OCI-LY7 (cell line): Measurements from ENCODE around the gene IQCE. TPM values are rescaled to one million over a fixed set of nuclear protein-coding genes. Genes with fewer than 3 reads are reported as not detected.

Experiments
- BruUV-seq: library from RNA; stranded (reverse); fragments of 400-500 nt; replicated peaks from 2 replicates; lab custom pipeline; 2021; lab: Mats Ljungman, UMichigan
- CTCF ChIA-PET: fragments of 300-600 bp; sonication (Branson Sonifier 250); formaldehyde crosslinking; loops from one replicate; lab custom pipeline; 2022; ENCODE audit warnings: antibody characterized with exemption; ENCODE audit not compliant: unreplicated experiment; lab: Charles Lee
- POLR2A ChIA-PET: fragments of 300-600 bp; sonication (Branson Sonifier 250); formaldehyde crosslinking; loops from one replicate; lab custom pipeline; 2022; ENCODE audit warnings: antibody characterized with exemption; lab: Charles Lee
- DNase-seq: peaks from one replicate; pipeline ENCODE4 v3.0.0-alpha.2; 2015; ENCODE audit warnings: low spot score
- H2AFZ ChIP-seq: fragments of 200-600 bp; sonication (generic), shearing (Covaris generic); 2 replicates; pipeline ENCODE4 v1.6.1; 2014; ENCODE audit warnings: mild to moderate bottlenecking, antibody characterized with exemption, low read length, moderate library complexity
- H3K27ac ChIP-seq: fragments of 200-600 bp; sonication (generic); 2 replicates; pipeline ENCODE4 v1.5.1; 2014; ENCODE audit warnings: mixed run types, low read depth, mild to moderate bottlenecking, moderate library complexity, low read length, inconsistent platforms; ENCODE audit not compliant: poor library complexity, severe bottlenecking
- H3K36me3 ChIP-seq: fragments of 200-600 bp; sonication (generic); 2 replicates; pipeline ENCODE4 v1.6.1; 2014; ENCODE audit warnings: mild to moderate bottlenecking, antibody characterized with exemption, low read length, moderate library complexity, mixed read lengths; ENCODE audit not compliant: insufficient read depth
- H3K4me1 ChIP-seq: fragments of 200-600 bp; sonication (generic); 2 replicates; pipeline ENCODE4 v1.5.1; 2014; ENCODE audit warnings: mild to moderate bottlenecking, low read length; ENCODE audit not compliant: insufficient read depth, poor library complexity, severe bottlenecking
- H3K4me2 ChIP-seq: fragments of 200-600 bp; sonication (generic); 2 replicates; pipeline ENCODE4 v1.6.1; 2014; ENCODE audit warnings: mild to moderate bottlenecking, low read length
- H3K4me3 ChIP-seq: fragments of 200-600 bp; sonication (generic); 2 replicates; pipeline ENCODE4 v1.5.1; 2014; ENCODE audit warnings: mild to moderate bottlenecking, low read depth, low read length; ENCODE audit not compliant: poor library complexity, severe bottlenecking
- H3K79me2 ChIP-seq: fragments of 200-600 bp; sonication (generic); 2 replicates; pipeline ENCODE4 v1.6.1; 2016; ENCODE audit warnings: low read depth, mild to moderate bottlenecking, low read length, moderate library complexity, mixed read lengths; ENCODE audit not compliant: insufficient read depth
- H3K9me2 ChIP-seq: fragments of 200-600 bp; sonication (generic); 2 replicates; pipeline ENCODE4 v1.6.1; 2016; ENCODE audit warnings: mild to moderate bottlenecking, low read length, mixed read lengths; ENCODE audit not compliant: insufficient read depth
- H3K9me3 ChIP-seq: fragments of 200-600 bp; sonication (generic); 2 replicates; pipeline ENCODE4 v1.6.1; 2014; ENCODE audit warnings: mild to moderate bottlenecking, mixed run types, low read length, mixed read lengths
- H4K20me1 ChIP-seq: fragments of 200-600 bp; sonication (generic); 2 replicates; pipeline ENCODE4 v1.6.1; 2014; ENCODE audit warnings: mild to moderate bottlenecking, antibody characterized with exemption, low read length, moderate library complexity, mixed read lengths; ENCODE audit not compliant: insufficient read depth
- EZH2phosphoT487 ChIP-seq: fragments of 200-600 bp; sonication (generic); IDR thresholded peaks from 2 replicates; pipeline ENCODE4 v1.6.1; 2018; ENCODE audit warnings: low read depth, borderline replicate concordance, mild to moderate bottlenecking, mixed run types, antibody characterized with exemption, low read length, moderate library complexity, mixed read lengths
- intact Hi-C: fragments of 100-400 bp; cut with micrococcal nuclease; formaldehyde crosslinking; loops from one replicate; pipeline ENCODE4 v1.10.0; 2022; ENCODE audit not compliant: unreplicated experiment
- total RNA-seq, 2 experiments: library from RNA; depleted of rRNA in 1 of 2; stranded (reverse); fragments of >200 nt in 1 of 2; shearing (Covaris generic) in 1 of 2; gene quantifications; 2 replicates each; pipeline ENCODE4 v1.2.3, GENCODE V29; 2014 to 2022
- TF ChIP-seq, protein P1 (sequence below): fragments of 200-600 bp; sonication (generic); conservative IDR thresholded peaks from 2 replicates; pipeline ENCODE4 v1.5.1; 2014; ENCODE audit warnings: mild to moderate bottlenecking, antibody characterized with exemption, low read length, moderate library complexity, mixed read lengths

IQCE gene
- total RNA-seq, 2 experiments from 2014 or later: 6.2 to 6.6 TPM

- Histone ChIP-seq H3K27ac (no peak overlapping the region), H3K79me2 (no peaks in the 10 kb centered on the region), H3K36me3 (no peaks in the 10 kb centered on the region), H3K9me3 (no peaks in the 10 kb centered on the region), H3K4me2 (no peak overlapping the region), H3K4me3 (no peak overlapping the region), H4K20me1 (no peaks in the 10 kb centered on the region), H3K9me2 (no peaks in the 10 kb centered on the region), H3K4me1 (peaks cover 4% of the 10 kb centered on the region), H2AFZ (no peak overlapping the region)
- CTCF ChIA-PET: no interaction called here
- POLR2A ChIA-PET: no interaction called here
- intact Hi-C loops: no loop called here
- TF ChIP-seq, protein P1, sequence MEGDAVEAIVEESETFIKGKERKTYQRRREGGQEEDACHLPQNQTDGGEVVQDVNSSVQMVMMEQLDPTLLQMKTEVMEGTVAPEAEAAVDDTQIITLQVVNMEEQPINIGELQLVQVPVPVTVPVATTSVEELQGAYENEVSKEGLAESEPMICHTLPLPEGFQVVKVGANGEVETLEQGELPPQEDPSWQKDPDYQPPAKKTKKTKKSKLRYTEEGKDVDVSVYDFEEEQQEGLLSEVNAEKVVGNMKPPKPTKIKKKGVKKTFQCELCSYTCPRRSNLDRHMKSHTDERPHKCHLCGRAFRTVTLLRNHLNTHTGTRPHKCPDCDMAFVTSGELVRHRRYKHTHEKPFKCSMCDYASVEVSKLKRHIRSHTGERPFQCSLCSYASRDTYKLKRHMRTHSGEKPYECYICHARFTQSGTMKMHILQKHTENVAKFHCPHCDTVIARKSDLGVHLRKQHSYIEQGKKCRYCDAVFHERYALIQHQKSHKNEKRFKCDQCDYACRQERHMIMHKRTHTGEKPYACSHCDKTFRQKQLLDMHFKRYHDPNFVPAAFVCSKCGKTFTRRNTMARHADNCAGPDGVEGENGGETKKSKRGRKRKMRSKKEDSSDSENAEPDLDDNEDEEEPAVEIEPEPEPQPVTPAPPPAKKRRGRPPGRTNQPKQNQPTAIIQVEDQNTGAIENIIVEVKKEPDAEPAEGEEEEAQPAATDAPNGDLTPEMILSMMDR: no peak
- TF ChIP-seq EZH2phosphoT487: no peak
- no TSS peak for BruUV-seq
- DNase-seq: no peak
These were observed 11.2 kb downstream of the IQCE start for GRCh38 chr7:2570021-2570420.

GRCh38 chr7:2571409-2571808 lies 12.6 kb downstream of the IQCE start:
- Histone ChIP-seq H3K9me3 (no peaks in the 10 kb centered on the region), H3K36me3 (no peaks in the 10 kb centered on the region), H2AFZ (no peak overlapping the region), H3K79me2 (no peaks in the 10 kb centered on the region), H4K20me1 (no peaks in the 10 kb centered on the region), H3K4me3 (no peak overlapping the region), H3K4me2 (no peak overlapping the region), H3K9me2 (no peaks in the 10 kb centered on the region), H3K4me1 (peaks cover 4% of the 10 kb centered on the region), H3K27ac (no peak overlapping the region)
- ChIA-PET POLR2A (interaction anchor here (0.7 kb wide), 1 partner anchor 29 kb away, joined by 3 read pairs; no protein-coding TSS in a partner anchor), CTCF (interaction anchor here (0.5 kb wide), 1 partner anchor 32 kb away, joined by 3 read pairs; no protein-coding TSS in a partner anchor)
- no TSS peak for BruUV-seq
- no peak for TF ChIP-seq EZH2phosphoT487
- TF ChIP-seq, protein P1: no peak
- intact Hi-C loops: no loop called here
- DNase-seq: no peak

GRCh38 chr7:2572101-2572842 lies 13.5 kb downstream of the IQCE start:
- Histone ChIP-seq H3K9me3 (no peaks in the 10 kb centered on the region), H3K36me3 (no peaks in the 10 kb centered on the region), H3K27ac (no peak overlapping the region), H2AFZ (no peak overlapping the region), H3K4me2 (no peak overlapping the region), H3K9me2 (no peaks in the 10 kb centered on the region), H4K20me1 (no peaks in the 10 kb centered on the region), H3K4me3 (no peak overlapping the region), H3K79me2 (no peaks in the 10 kb centered on the region), H3K4me1 (no peaks in the 10 kb centered on the region)
- DNase-seq: no peak
- BruUV-seq: no TSS peak
- TF ChIP-seq, protein P1: no peak
- no peak for TF ChIP-seq EZH2phosphoT487
- intact Hi-C loops: no loop called here
- CTCF ChIA-PET: interaction anchor here (0.5 kb wide), 1 partner anchor 31 kb away, joined by 3 read pairs; no protein-coding TSS in a partner anchor
- POLR2A ChIA-PET: no interaction called here
